Mesenchymal stem cell (in vitro differentiated cells and primary cell): ENCODE data around the gene UNC5C.

Experiments
- DNase-seq: peaks from one replicate; pipeline ENCODE4 v3.0.0-alpha.2; 2013
- H2AFZ ChIP-seq: one replicate; pipeline ENCODE4 v1.6.1; 2013; ENCODE audit warnings: low read depth, mild to moderate bottlenecking, control low read depth, inconsistent platforms, low read length, moderate library complexity
- H2AK5ac ChIP-seq: 2 replicates; pipeline ENCODE4 v1.6.1; 2013; ENCODE audit warnings: low read length, moderate library complexity, mild to moderate bottlenecking, inconsistent platforms; ENCODE audit not compliant: severe bottlenecking
- H2BK120ac ChIP-seq: one replicate; pipeline ENCODE4 v1.6.1; 2013; ENCODE audit warnings: low read depth, mild to moderate bottlenecking, inconsistent platforms, low read length, moderate library complexity
- H2BK12ac ChIP-seq, 2 experiments: one replicate each; pipeline ENCODE4 v1.6.1; 2013; ENCODE audit warnings: inconsistent platforms in 2 of 2, low read length in 2 of 2, mild to moderate bottlenecking in 2 of 2, moderate library complexity in 2 of 2, control low read depth in 1 of 2
- H2BK15ac ChIP-seq: one replicate; pipeline ENCODE4 v1.6.1; 2013; ENCODE audit warnings: mild to moderate bottlenecking, low read depth, inconsistent platforms; ENCODE audit not compliant: poor library complexity, severe bottlenecking
- H2BK5ac ChIP-seq: 2 replicates; pipeline ENCODE4 v1.6.1; 2013; ENCODE audit warnings: low read depth, mild to moderate bottlenecking, low read length, control low read depth, inconsistent platforms; ENCODE audit not compliant: poor library complexity, severe bottlenecking
- H3K14ac ChIP-seq, 2 experiments: one replicate each; pipeline ENCODE4 v1.6.1; 2013; ENCODE audit warnings: inconsistent platforms in 2 of 2, low read length in 2 of 2, control low read depth in 1 of 2, mild to moderate bottlenecking in 1 of 2, moderate library complexity in 1 of 2
- H3K18ac ChIP-seq, 2 experiments: one replicate each; pipeline ENCODE4 v1.6.1; 2013; ENCODE audit warnings: inconsistent platforms in 2 of 2, low read length in 2 of 2, control low read depth in 1 of 2, low read depth in 1 of 2, mild to moderate bottlenecking in 1 of 2
- H3K23ac ChIP-seq, 2 experiments: one replicate each; pipeline ENCODE4 v1.6.1; 2013; ENCODE audit warnings: inconsistent platforms in 2 of 2, low read length in 2 of 2, mild to moderate bottlenecking in 2 of 2, moderate library complexity in 2 of 2, control low read depth in 1 of 2
- H3K27ac ChIP-seq: 2 replicates; pipeline ENCODE4 v1.5.1; 2013; ENCODE audit warnings: mild to moderate bottlenecking, moderate library complexity, low read length, control low read depth, inconsistent platforms; ENCODE audit not compliant: poor library complexity, severe bottlenecking
- H3K27me3 ChIP-seq, 2 experiments: 2 replicates each; pipeline versions ENCODE4 v1.6.1 to v1.7.0; 2013; ENCODE audit warnings: low read length in 2 of 2, mild to moderate bottlenecking in 2 of 2, moderate library complexity in 2 of 2, control low read depth in 1 of 2, inconsistent platforms in 1 of 2; ENCODE audit not compliant: control insufficient read depth in 1 of 2, insufficient read depth in 1 of 2
- H3K36me3 ChIP-seq, 2 experiments: 2 replicates each; pipeline versions ENCODE4 v1.6.1 to v1.7.0; 2013; ENCODE audit warnings: low read length in 2 of 2, control low read depth in 1 of 2, inconsistent platforms in 1 of 2, low read depth in 1 of 2, mild to moderate bottlenecking in 1 of 2; ENCODE audit not compliant: insufficient read depth in 2 of 2, control insufficient read depth in 1 of 2
- H3K4ac ChIP-seq, 2 experiments: one replicate each; pipeline ENCODE4 v1.6.1; 2013; ENCODE audit warnings: inconsistent platforms in 2 of 2, low read length in 2 of 2, mild to moderate bottlenecking in 2 of 2, moderate library complexity in 2 of 2, control low read depth in 1 of 2, low read depth in 1 of 2
- H3K4me1 ChIP-seq: 2 replicates; pipeline ENCODE4 v1.6.1; 2013; ENCODE audit warnings: low read depth, low read length, control low read depth; ENCODE audit not compliant: control insufficient read depth, insufficient read depth
- H3K4me2 ChIP-seq: 2 replicates; pipeline ENCODE4 v1.6.1; 2013; ENCODE audit warnings: low read length, mild to moderate bottlenecking, inconsistent platforms; ENCODE audit not compliant: poor library complexity, severe bottlenecking
- H3K4me3 ChIP-seq, 2 experiments: 2 replicates each; pipeline versions ENCODE4 v1.5.1 to v1.7.0; 2013; ENCODE audit warnings: low read length in 2 of 2, mild to moderate bottlenecking in 2 of 2, control low read depth in 1 of 2, low read depth in 1 of 2; ENCODE audit not compliant: insufficient read depth in 1 of 2
- H3K79me1 ChIP-seq: replicated peaks from 2 replicates; pipeline ENCODE4 v1.6.1; 2013; ENCODE audit warnings: mild to moderate bottlenecking, control low read depth, low read length, inconsistent platforms; ENCODE audit not compliant: poor library complexity, severe bottlenecking
- H3K9ac ChIP-seq: 2 replicates; pipeline ENCODE4 v1.7.0; 2013; ENCODE audit warnings: mild to moderate bottlenecking, low read length, moderate library complexity
- H3K9me3 ChIP-seq: 2 replicates; pipeline ENCODE4 v1.7.0; 2013; ENCODE audit warnings: mild to moderate bottlenecking, low read length; ENCODE audit not compliant: control insufficient read depth
- H4K8ac ChIP-seq: one replicate; pipeline ENCODE4 v1.6.1; 2013; ENCODE audit warnings: inconsistent platforms, mild to moderate bottlenecking, low read length, moderate library complexity
- H4K91ac ChIP-seq: one replicate; pipeline ENCODE4 v1.6.1; 2013; ENCODE audit warnings: mild to moderate bottlenecking, low read length, inconsistent platforms
- WGBS: methylation state at CpG from one replicate; pipeline ENCODE4 v1.1.7; 2013; ENCODE audit warnings: mixed read lengths; 5-methylcytosine and 5-hydroxymethylcytosine counted together

UNC5C gene

DNA sequence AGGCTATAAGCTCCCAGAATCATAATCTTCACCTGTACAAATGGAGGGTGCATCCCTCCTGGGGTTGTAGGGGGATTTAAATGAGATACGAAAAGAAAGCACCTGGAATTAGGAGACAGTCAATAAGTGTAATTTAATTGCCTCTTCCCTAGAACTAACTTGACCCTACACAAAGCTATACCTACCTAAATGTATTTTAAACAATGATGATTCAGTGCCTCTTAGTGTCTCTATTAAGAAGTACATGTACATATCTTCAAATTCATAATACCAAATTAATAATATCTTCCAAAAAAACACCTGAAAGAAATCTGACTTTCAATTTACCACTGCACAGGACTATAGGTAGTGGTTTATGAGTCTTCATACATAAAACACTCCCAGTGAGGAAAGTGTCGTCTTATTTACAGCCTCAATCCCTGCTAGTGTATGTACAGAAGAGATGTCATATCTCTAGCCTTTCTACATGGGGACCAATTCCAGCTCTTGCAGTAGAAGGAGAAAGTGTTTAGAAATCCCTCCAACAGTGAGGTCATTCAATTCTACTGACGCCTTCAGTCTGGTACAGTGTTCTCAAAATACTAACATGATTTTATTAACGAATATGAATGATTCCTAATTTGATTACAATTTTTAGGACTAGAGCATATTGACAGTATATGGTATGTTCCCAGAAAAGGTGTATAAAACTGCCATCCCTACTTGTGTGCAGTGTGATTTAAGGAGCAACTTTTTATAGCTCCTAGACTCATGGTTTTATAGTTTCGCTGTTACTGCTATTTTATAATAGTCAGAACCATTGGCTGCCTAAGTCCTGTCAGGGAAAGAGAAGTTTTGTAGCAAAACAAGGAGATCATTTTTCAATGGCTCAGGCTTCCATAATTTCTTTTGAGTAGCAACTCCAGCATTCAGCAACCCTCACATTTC lies 282.7 kb downstream of the UNC5C start:
- Histone ChIP-seq H3K14ac (no peak overlapping the region), H3K36me3 (no peaks in the 10 kb centered on the region), H3K4me2 (no peak overlapping the region), H4K8ac (no peak overlapping the region), H2BK5ac (no peak overlapping the region), H2BK12ac (no peak overlapping the region), H2AFZ (no peak overlapping the region), H3K27me3 (no peaks in the 10 kb centered on the region), H3K18ac (no peak overlapping the region), H3K9me3 (no peaks in the 10 kb centered on the region), H3K9ac (no peak overlapping the region), H3K27ac (peak overlapping the region; percentile 29), H2BK120ac (no peak overlapping the region), H3K79me1 (no peaks in the 10 kb centered on the region), H4K91ac (no peak overlapping the region), H3K4me1 (peaks cover 3% of the 10 kb centered on the region), H2BK15ac (no peak overlapping the region), H3K23ac (no peak overlapping the region), H3K4ac (no peak overlapping the region), H2AK5ac (no peak overlapping the region), H3K4me3 (no peak overlapping the region)
- 100% methylated on average over 2 of the region's 5 CpGs for WGBS
- no peak for DNase-seq

DNA sequence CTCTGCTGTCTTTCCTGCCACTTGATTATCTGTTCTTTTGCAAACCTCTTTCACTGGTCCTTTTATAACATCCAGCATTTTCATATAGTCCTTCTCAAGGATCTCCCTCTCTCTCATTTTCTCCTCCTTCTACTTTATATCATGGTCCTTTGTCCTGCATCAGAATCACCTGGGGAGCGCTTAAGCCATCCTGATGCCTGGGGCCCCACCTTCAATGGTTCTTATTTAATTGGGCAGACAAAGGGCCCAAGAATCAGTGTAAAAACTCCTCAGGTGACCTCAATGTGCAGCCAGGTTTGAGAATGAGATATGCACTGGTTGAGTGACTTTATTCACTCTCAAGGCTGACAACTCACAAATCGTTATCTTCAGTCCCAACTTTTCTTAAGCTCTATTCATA lies 283.9 kb downstream of the UNC5C start:
- no peak overlapping the region for H3K4me3 ChIP-seq
- H2AFZ ChIP-seq: no peak overlapping the region
- H2BK120ac ChIP-seq: no peak overlapping the region
- no peaks in the 10 kb centered on the region for H3K27me3 ChIP-seq
- H3K4me2 ChIP-seq: no peak overlapping the region
- no peak overlapping the region for H3K4ac ChIP-seq
- H3K36me3 ChIP-seq: no peaks in the 10 kb centered on the region
- H2BK15ac ChIP-seq: no peak overlapping the region
- 100% methylated on average over 2 of the region's 2 CpGs for WGBS
- no peak overlapping the region for H3K27ac ChIP-seq
- peaks cover 3% of the 10 kb centered on the region for H3K4me1 ChIP-seq
- H3K18ac ChIP-seq: no peak overlapping the region
- DNase-seq: no peak
- no peak overlapping the region for H3K14ac ChIP-seq
- H4K91ac ChIP-seq: no peak overlapping the region
- H3K23ac ChIP-seq: no peak overlapping the region
- no peaks in the 10 kb centered on the region for H3K79me1 ChIP-seq
- no peaks in the 10 kb centered on the region for H3K9me3 ChIP-seq
- H2BK5ac ChIP-seq: no peak overlapping the region
- H3K9ac ChIP-seq: no peak overlapping the region
- H4K8ac ChIP-seq: no peak overlapping the region
- no peak overlapping the region for H2BK12ac ChIP-seq
- H2AK5ac ChIP-seq: no peak overlapping the region

DNA sequence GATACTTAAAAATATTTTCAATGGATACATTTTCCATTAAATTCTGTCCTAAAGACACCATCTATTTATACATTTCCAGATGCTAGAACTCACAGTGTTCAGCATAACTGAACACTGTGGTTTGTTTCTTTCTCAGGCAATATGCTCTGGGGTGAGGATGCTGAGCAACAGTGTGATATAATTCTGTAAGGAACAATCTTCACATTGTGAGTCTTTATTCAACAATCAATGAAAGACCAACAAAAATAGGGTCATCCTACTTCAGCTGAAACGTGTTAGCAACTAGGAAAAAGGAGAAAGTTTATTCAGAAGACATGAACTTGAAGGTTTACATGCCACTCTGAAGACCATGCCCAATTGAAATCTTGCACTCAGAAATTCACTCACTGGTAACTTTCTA lies 284.8 kb downstream of the UNC5C start:
- H2AK5ac ChIP-seq: no peak overlapping the region
- H3K4me2 ChIP-seq: no peak overlapping the region
- no peak overlapping the region for H4K8ac ChIP-seq
- H3K27me3 ChIP-seq: no peaks in the 10 kb centered on the region
- no peak overlapping the region for H2BK12ac ChIP-seq
- no peak overlapping the region for H3K23ac ChIP-seq
- H2BK5ac ChIP-seq: no peak overlapping the region
- no peaks in the 10 kb centered on the region for H3K9me3 ChIP-seq
- no peak overlapping the region for H3K9ac ChIP-seq
- no peak overlapping the region for H3K4ac ChIP-seq
- no peak overlapping the region for H3K18ac ChIP-seq
- no peaks in the 10 kb centered on the region for H3K79me1 ChIP-seq
- H2BK120ac ChIP-seq: no peak overlapping the region
- H3K4me1 ChIP-seq: no peaks in the 10 kb centered on the region
- no peak overlapping the region for H4K91ac ChIP-seq
- 74% methylated on average over 1 of the region's 1 CpG for WGBS
- no peaks in the 10 kb centered on the region for H3K36me3 ChIP-seq
- H2AFZ ChIP-seq: no peak overlapping the region
- no peak overlapping the region for H3K27ac ChIP-seq
- DNase-seq: no peak
- H2BK15ac ChIP-seq: no peak overlapping the region
- no peak overlapping the region for H3K14ac ChIP-seq
- H3K4me3 ChIP-seq: no peak overlapping the region

DNA sequence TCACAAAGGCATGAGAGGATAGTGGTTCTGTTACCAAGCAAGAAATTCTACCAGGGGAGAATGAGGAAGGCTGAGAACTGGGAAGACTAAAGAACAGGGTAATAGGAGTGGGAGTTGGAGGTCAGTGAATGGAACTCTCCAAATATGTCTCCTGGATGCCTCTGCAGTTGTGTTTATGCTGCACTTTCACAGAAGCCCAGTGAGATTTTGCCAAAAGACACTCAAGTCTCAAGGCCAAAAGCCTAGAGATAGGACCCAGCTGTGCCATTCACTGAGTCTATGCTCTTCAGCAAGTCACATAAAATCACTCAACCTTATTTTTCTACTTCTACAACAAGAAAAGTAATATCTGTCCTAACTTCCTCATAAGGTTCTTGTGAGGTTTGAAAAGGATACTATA lies 285.4 kb downstream of the UNC5C start:
- Histone ChIP-seq H3K4me1 (no peaks in the 10 kb centered on the region), H2BK120ac (no peak overlapping the region), H2BK12ac (no peak overlapping the region), H4K91ac (no peak overlapping the region), H2AFZ (no peak overlapping the region), H3K4ac (no peak overlapping the region), H3K4me2 (no peak overlapping the region), H3K27me3 (no peaks in the 10 kb centered on the region), H3K4me3 (no peak overlapping the region), H3K23ac (no peak overlapping the region), H3K27ac (no peak overlapping the region), H4K8ac (no peak overlapping the region), H3K79me1 (no peaks in the 10 kb centered on the region), H2BK15ac (no peak overlapping the region), H3K9me3 (no peaks in the 10 kb centered on the region), H2BK5ac (no peak overlapping the region), H3K36me3 (no peaks in the 10 kb centered on the region), H3K9ac (no peak overlapping the region), H3K18ac (no peak overlapping the region), H2AK5ac (no peak overlapping the region), H3K14ac (no peak overlapping the region)
- peak; percentile 12 for DNase-seq
